HCT116 (cell line): ENCODE measurements around the gene KRTAP1-4. TPM values are rescaled to one million over a fixed set of nuclear protein-coding genes. Genes with fewer than 3 reads are reported as not detected.

ENCODE experiments used
- ATAC-seq: fragments of 200-7000 bp; cut with Tn5 transposase; 2 replicates; pipeline ENCODE4 v1.9.1; 2020; ENCODE audit warnings: mild to moderate bottlenecking, moderate library complexity
- BruUV-seq: library from RNA; stranded (reverse); fragments of 400-500 nt; replicated peaks from 2 replicates; lab custom pipeline; 2021; lab: Mats Ljungman, UMichigan
- CTCF ChIA-PET: fragments of 300-600 bp; sonication (Branson Sonifier 250); formaldehyde crosslinking; loops from one replicate; lab custom pipeline; 2021; ENCODE audit warnings: antibody characterized with exemption; lab: Charles Lee
- POLR2A ChIA-PET: fragments of 300-600, 350-600 bp; sonication (Branson Sonifier 250); formaldehyde crosslinking; loops from one replicate; lab custom pipeline; 2021; ENCODE audit warnings: antibody characterized with exemption; lab: Charles Lee
- RAD21 ChIA-PET, 2 experiments: fragments of 300-600 bp; sonication (Branson Sonifier 250); formaldehyde crosslinking; loops; one replicate each; lab custom pipeline; 2023; ENCODE audit warnings: low total read pairs in 2 of 2; ENCODE audit not compliant: uncharacterized antibody in 2 of 2, unreplicated experiment in 2 of 2, low non-redundant PET in 1 of 2; lab: Charles Lee
- DNase-seq: peaks from one replicate; pipeline ENCODE4 v3.0.0-alpha.2; 2010; ENCODE audit warnings: low read depth, low spot score
- H2AFZ ChIP-seq: fragments of 200-600 bp; shearing (Covaris generic), sonication (generic); 2 replicates; pipeline ENCODE4 v1.6.1; 2017; ENCODE audit warnings: low read depth, mixed run types, mixed read lengths, antibody characterized with exemption, low read length; ENCODE audit not compliant: poor library complexity, severe bottlenecking
- H3K27ac ChIP-seq: 2 replicates; pipeline ENCODE4 v1.5.1; 2012; ENCODE audit warnings: low read depth, low read length
- H3K27me3 ChIP-seq: fragments of 200-600 bp; sonication (generic); 2 replicates; pipeline ENCODE4 v1.6.1; 2016; ENCODE audit warnings: mixed run types, low read length, mixed read lengths; ENCODE audit not compliant: insufficient read depth
- H3K36me3 ChIP-seq, 2 experiments: fragments of 200-500 bp in 1 of 2; fragments of 200-600 bp in 1 of 2; sonication (Bioruptor generic) in 1 of 2; sonication (generic) in 1 of 2; 2 replicates each; pipeline versions ENCODE4 v1.5.1 to v1.6.1; 2014 to 2016; ENCODE audit warnings: low read length in 2 of 2, inconsistent platforms in 1 of 2, mixed read lengths in 1 of 2, mixed run types in 1 of 2; ENCODE audit not compliant: insufficient read depth in 2 of 2, control insufficient read depth in 1 of 2
- H3K4me1 ChIP-seq, 2 experiments: fragments of 200-600 bp in 1 of 2; sonication (generic) in 1 of 2; 2 replicates each; pipeline versions ENCODE4 v1.5.1 to v1.6.1; 2012 to 2017; ENCODE audit warnings: low read length in 2 of 2, inconsistent platforms in 1 of 2, mild to moderate bottlenecking in 1 of 2, mixed read lengths in 1 of 2, mixed run types in 1 of 2, moderate library complexity in 1 of 2; ENCODE audit not compliant: insufficient read depth in 2 of 2, control insufficient read depth in 1 of 2
- H3K4me2 ChIP-seq: fragments of 200-600 bp; sonication (generic); 2 replicates; pipeline ENCODE4 v1.6.1; 2017; ENCODE audit warnings: mixed run types, low read length, mixed read lengths
- H3K4me3 ChIP-seq, 2 experiments: fragments of 200-600 bp in 1 of 2; sonication (generic) in 1 of 2; replicated peaks in 1 of 2; 2 replicates each; pipeline ENCODE4 v1.5.1; 2011 to 2016; ENCODE audit warnings: low read length in 2 of 2, control low read depth in 1 of 2, low read depth in 1 of 2, mild to moderate bottlenecking in 1 of 2, mixed read lengths in 1 of 2, mixed run types in 1 of 2
- H3K79me2 ChIP-seq: fragments of 200-600 bp; sonication (generic); 2 replicates; pipeline ENCODE4 v1.6.1; 2017; ENCODE audit warnings: mild to moderate bottlenecking, mixed run types, low read length, moderate library complexity, mixed read lengths; ENCODE audit not compliant: insufficient read depth
- H3K9ac ChIP-seq: fragments of 200-600 bp; sonication (generic); 2 replicates; pipeline ENCODE4 v1.6.1; 2016; ENCODE audit warnings: low read length, mixed read lengths
- H3K9me2 ChIP-seq: fragments of 200-600 bp; sonication (generic), shearing (Covaris generic); 2 replicates; pipeline ENCODE4 v1.6.1; 2017; ENCODE audit warnings: mixed run types, mild to moderate bottlenecking, moderate library complexity; ENCODE audit not compliant: insufficient read depth
- H3K9me3 ChIP-seq, 2 experiments: fragments of 200-500 bp in 1 of 2; fragments of 200-600 bp in 1 of 2; sonication (Bioruptor generic) in 1 of 2; sonication (generic) in 1 of 2; 2 replicates each; pipeline ENCODE4 v1.6.1; 2014 to 2017; ENCODE audit warnings: low read length in 2 of 2, mixed read lengths in 2 of 2, inconsistent platforms in 1 of 2, low read depth in 1 of 2, mild to moderate bottlenecking in 1 of 2, mixed run types in 1 of 2, moderate library complexity in 1 of 2; ENCODE audit not compliant: control insufficient read depth in 1 of 2, insufficient read depth in 1 of 2
- H4K20me1 ChIP-seq: fragments of 200-600 bp; sonication (generic), shearing (Covaris generic); 2 replicates; pipeline ENCODE4 v1.6.1; 2017; ENCODE audit warnings: mixed run types, mild to moderate bottlenecking, moderate library complexity; ENCODE audit not compliant: insufficient read depth
- EGR1 ChIP-seq: IDR thresholded peaks from 2 replicates; pipeline ENCODE4 v1.6.1; 2012; ENCODE audit warnings: low read depth
- EZH2 ChIP-seq: fragments of 200-600 bp; sonication (generic); IDR thresholded peaks from 2 replicates; pipeline ENCODE4 v1.6.1; 2017; ENCODE audit warnings: antibody characterized with exemption, mixed run types
- EZH2phosphoT487 ChIP-seq: fragments of 200-600 bp; IDR thresholded peaks from 2 replicates; pipeline ENCODE4 v1.6.1; 2018; ENCODE audit warnings: antibody characterized with exemption, borderline replicate concordance
- JUND ChIP-seq: IDR thresholded peaks from 2 replicates; pipeline ENCODE4 v1.6.1; 2012
- POLR2AphosphoS5 ChIP-seq: IDR thresholded peaks from 2 replicates; pipeline ENCODE4 v1.6.1; 2011; ENCODE audit warnings: mild to moderate bottlenecking, low read depth, low read length, moderate library complexity
- SIN3A ChIP-seq: IDR thresholded peaks from 2 replicates; pipeline ENCODE4 v1.6.1; 2012; ENCODE audit warnings: low read depth
- SRF ChIP-seq: IDR thresholded peaks from 2 replicates; pipeline ENCODE4 v1.6.1; 2012; ENCODE audit warnings: low read depth
- TCF7L2 ChIP-seq: IDR thresholded peaks from 2 replicates; pipeline ENCODE4 v1.7.0; 2011; ENCODE audit warnings: borderline replicate concordance, inconsistent platforms; ENCODE audit not compliant: insufficient read depth, insufficient read length; ENCODE audit errors: extremely low read depth
- YY1 ChIP-seq: IDR thresholded peaks from 2 replicates; pipeline ENCODE4 v1.6.1; 2011; ENCODE audit warnings: low read length, low read depth, moderate library complexity, mild to moderate bottlenecking; ENCODE audit not compliant: insufficient replicate concordance; ENCODE audit errors: extremely low read depth
- ZFX ChIP-seq: fragments of 450-650 bp; IDR thresholded peaks from 2 replicates; pipeline ENCODE4 v1.6.1; 2017
- intact Hi-C: fragments of 100-400 bp; cut with micrococcal nuclease; formaldehyde crosslinking; loops from 2 replicates; pipeline ENCODE4 v1.10.0; 2022
- total RNA-seq: library from RNA; stranded (reverse); gene quantifications from one replicate; pipeline ENCODE4 v1.2.1, GENCODE V29; 2021; ENCODE audit not compliant: unreplicated experiment
- TF ChIP-seq, protein P1 (sequence below): IDR thresholded peaks from 2 replicates; pipeline ENCODE4 v1.6.1; 2011; ENCODE audit warnings: mild to moderate bottlenecking, low read length, moderate library complexity; ENCODE audit not compliant: insufficient replicate concordance; ENCODE audit errors: extremely low read depth

KRTAP1-4 gene
- total RNA-seq, 1 experiment from 2014 or later = not detected

DNA sequence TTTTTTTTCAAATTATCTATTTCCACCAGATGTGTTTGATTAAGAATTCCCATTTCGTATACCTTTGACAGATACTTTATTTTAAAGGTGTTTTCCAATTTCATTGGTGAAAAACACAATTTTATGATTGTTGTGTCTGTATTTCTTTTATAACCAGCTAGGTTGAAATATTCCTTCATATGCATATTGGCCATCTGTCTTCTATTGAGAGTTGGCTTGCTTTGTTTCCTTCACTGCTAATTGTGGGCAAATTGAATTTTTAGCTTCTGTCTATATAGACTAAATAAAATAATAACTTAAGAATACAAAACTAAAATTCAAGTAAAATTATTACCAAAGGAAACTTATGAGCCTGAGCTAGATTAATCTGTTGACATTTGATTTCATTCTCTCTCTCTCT, 34.9 kb downstream of the KRTAP1-4 start:
- TF ChIP-seq TCF7L2 (no peak), SRF (no peak), SIN3A (no peak), POLR2AphosphoS5 (no peak), JUND (no peak), EZH2phosphoT487 (no peak), EGR1 (no peak), EZH2 (no peak), YY1 (no peak), ZFX (no peak)
- TF ChIP-seq, protein P1, sequence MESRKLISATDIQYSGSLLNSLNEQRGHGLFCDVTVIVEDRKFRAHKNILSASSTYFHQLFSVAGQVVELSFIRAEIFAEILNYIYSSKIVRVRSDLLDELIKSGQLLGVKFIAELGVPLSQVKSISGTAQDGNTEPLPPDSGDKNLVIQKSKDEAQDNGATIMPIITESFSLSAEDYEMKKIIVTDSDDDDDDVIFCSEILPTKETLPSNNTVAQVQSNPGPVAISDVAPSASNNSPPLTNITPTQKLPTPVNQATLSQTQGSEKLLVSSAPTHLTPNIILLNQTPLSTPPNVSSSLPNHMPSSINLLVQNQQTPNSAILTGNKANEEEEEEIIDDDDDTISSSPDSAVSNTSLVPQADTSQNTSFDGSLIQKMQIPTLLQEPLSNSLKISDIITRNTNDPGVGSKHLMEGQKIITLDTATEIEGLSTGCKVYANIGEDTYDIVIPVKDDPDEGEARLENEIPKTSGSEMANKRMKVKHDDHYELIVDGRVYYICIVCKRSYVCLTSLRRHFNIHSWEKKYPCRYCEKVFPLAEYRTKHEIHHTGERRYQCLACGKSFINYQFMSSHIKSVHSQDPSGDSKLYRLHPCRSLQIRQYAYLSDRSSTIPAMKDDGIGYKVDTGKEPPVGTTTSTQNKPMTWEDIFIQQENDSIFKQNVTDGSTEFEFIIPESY = no peak
- H2AFZ ChIP-seq = no peak overlapping the region
- DNase-seq (no peak), ATAC-seq (no peak)
- intact Hi-C loops = no loop called here
- no peaks in the 10 kb centered on the region for H3K36me3 ChIP-seq
- no TSS peak for BruUV-seq
- no peaks in the 10 kb centered on the region for H3K27me3 ChIP-seq
- H3K4me1 ChIP-seq = peaks cover 5 to 19% of the 10 kb centered on the region in 2 experiments; a peak in 3 of 4 replicates
- CTCF ChIA-PET = no interaction called here
- no peaks in the 10 kb centered on the region; the same call in 1 of the 2 replicates for H3K9me2 ChIP-seq
- H3K9me3 ChIP-seq = peaks cover 0 to 11% of the 10 kb centered on the region in 2 experiments; a peak in 1 of 4 replicates
- H4K20me1 ChIP-seq = no peaks in the 10 kb centered on the region
- H3K27ac ChIP-seq = no peak overlapping the region
- POLR2A ChIA-PET = no interaction called here
- H3K9ac ChIP-seq = no peak overlapping the region
- RAD21 ChIA-PET = no interaction called here
- H3K4me3 ChIP-seq = no peak overlapping the region
- H3K4me2 ChIP-seq = no peak overlapping the region
- no peaks in the 10 kb centered on the region for H3K79me2 ChIP-seq
